Measurements from ENCODE around the gene ENOX2. TPM values are rescaled to one million over a fixed set of nuclear protein-coding genes. Genes with fewer than 3 reads are reported as not detected.

ENOX2 gene
- total RNA-seq, 1 experiment from 2014 or later = 11.4 TPM

DNA sequence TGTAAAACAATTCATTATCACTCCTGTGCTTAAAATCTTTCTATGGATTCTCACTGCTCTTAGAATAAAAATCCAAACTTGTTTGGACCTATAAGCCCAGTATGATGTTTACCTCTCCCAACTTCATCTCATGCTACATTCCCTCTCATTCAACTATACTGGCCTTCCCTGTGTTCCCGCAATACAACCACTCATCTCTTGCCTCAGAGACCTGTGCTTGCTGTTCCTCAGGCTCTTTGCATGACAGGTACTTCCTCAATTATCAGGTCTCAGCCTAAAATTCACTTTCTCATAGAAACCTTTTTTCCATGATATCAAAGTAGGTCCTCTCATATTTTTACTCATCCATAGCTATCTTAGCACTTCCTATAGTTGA lies 71.7 kb downstream of the ENOX2 start:
- ChIA-PET CTCF (no interaction called here), POLR2A (no interaction called here)
- H3K27me3 ChIP-seq (replicated peaks; ENCODE audit: control insufficient read depth, insufficient read depth, low read length) = no peaks in the 10 kb centered on the region
- no peaks in the 10 kb centered on the region for H3K4me1 Mint-ChIP-seq (ENCODE audit: low read depth, unreplicated experiment)
- DNase-seq = no peak
- H3K27me3 Mint-ChIP-seq (ENCODE audit: insufficient read depth, unreplicated experiment) = no peaks in the 10 kb centered on the region
- TF ChIP-seq, protein P1, sequence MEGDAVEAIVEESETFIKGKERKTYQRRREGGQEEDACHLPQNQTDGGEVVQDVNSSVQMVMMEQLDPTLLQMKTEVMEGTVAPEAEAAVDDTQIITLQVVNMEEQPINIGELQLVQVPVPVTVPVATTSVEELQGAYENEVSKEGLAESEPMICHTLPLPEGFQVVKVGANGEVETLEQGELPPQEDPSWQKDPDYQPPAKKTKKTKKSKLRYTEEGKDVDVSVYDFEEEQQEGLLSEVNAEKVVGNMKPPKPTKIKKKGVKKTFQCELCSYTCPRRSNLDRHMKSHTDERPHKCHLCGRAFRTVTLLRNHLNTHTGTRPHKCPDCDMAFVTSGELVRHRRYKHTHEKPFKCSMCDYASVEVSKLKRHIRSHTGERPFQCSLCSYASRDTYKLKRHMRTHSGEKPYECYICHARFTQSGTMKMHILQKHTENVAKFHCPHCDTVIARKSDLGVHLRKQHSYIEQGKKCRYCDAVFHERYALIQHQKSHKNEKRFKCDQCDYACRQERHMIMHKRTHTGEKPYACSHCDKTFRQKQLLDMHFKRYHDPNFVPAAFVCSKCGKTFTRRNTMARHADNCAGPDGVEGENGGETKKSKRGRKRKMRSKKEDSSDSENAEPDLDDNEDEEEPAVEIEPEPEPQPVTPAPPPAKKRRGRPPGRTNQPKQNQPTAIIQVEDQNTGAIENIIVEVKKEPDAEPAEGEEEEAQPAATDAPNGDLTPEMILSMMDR (IDR thresholded peaks at IDR 0.05; ENCODE audit: insufficient read depth in 1 of 2, low read depth in 1 of 2, low read length in 1 of 2, severe bottlenecking in 1 of 2, unreplicated experiment in 1 of 2) = no peak
- no peaks in the 10 kb centered on the region for H3K9me3 ChIP-seq
- no TSS peak for BruUV-seq (replicated peaks)
- no peak overlapping the region for H3K4me3 Mint-ChIP-seq (ENCODE audit: unreplicated experiment)
- intact Hi-C loops (cut with micrococcal nuclease; ENCODE audit: unreplicated experiment) = no loop called here
- no peak overlapping the region for H3K4me3 ChIP-seq (ENCODE audit: low read depth, low read length)
- H3K27ac Mint-ChIP-seq (ENCODE audit: unreplicated experiment) = no peak overlapping the region
- no peaks in the 10 kb centered on the region for H3K36me3 Mint-ChIP-seq (ENCODE audit: insufficient read depth, unreplicated experiment)
- H3K9me3 Mint-ChIP-seq (ENCODE audit: unreplicated experiment) = no peaks in the 10 kb centered on the region
- peaks cover 3% of the 10 kb centered on the region; the same call in 1 of the 2 replicates for H3K4me1 ChIP-seq
- H3K36me3 ChIP-seq (ENCODE audit: control insufficient read depth, insufficient read depth, low read length) = no peaks in the 10 kb centered on the region

DNA sequence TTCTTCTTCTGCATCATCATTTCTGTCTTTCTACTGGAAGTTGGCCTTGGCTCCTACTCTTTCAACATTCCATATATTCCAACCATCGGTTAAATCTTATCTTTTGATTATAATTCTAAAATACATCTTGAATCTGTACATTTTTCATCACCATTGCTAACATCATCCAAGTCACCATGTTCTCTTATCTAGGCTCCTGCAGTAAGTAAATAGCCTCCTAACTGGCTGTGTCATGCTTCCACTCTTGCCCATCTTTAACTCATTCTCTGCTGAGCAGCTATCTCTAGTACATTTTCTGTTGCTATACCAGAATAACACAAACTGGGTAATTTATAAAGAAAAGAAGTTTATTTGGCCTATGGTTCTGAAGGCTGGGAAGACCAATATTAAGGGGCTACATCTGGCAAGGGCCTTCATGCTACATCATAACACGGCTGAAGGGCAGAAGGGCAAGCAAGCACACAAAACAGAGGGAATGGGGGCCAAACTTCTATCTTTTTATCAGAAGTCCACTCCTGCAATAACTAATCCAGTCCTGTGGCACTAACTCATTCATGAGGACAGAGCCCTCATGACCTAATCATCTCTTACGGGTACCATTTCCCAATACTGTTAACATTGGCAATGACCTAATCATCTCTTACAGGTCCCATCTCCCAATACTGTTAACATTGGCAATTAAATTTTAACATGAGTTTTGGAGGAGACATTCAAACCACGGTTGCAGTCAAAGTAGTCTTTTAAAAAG lies 72.2 kb downstream of the ENOX2 start:
- Mint-ChIP-seq H3K27ac (ENCODE audit: unreplicated experiment) (no peak overlapping the region), H3K4me3 (ENCODE audit: unreplicated experiment) (no peak overlapping the region), H3K9me3 (ENCODE audit: unreplicated experiment) (no peaks in the 10 kb centered on the region), H3K4me1 (ENCODE audit: low read depth, unreplicated experiment) (no peaks in the 10 kb centered on the region), H3K36me3 (ENCODE audit: insufficient read depth, unreplicated experiment) (no peaks in the 10 kb centered on the region), H3K27me3 (ENCODE audit: insufficient read depth, unreplicated experiment) (no peaks in the 10 kb centered on the region)
- H3K4me1 ChIP-seq = no peaks in the 10 kb centered on the region; the same call in 1 of the 2 replicates
- ChIA-PET CTCF (no interaction called here), POLR2A (no interaction called here)
- TF ChIP-seq, protein P1 (IDR thresholded peaks at IDR 0.05; ENCODE audit: insufficient read depth in 1 of 2, low read depth in 1 of 2, low read length in 1 of 2, severe bottlenecking in 1 of 2, unreplicated experiment in 1 of 2) = no peak
- intact Hi-C loops (cut with micrococcal nuclease; ENCODE audit: unreplicated experiment) = no loop called here
- DNase-seq = no peak
- H3K36me3 ChIP-seq (ENCODE audit: control insufficient read depth, insufficient read depth, low read length) = no peaks in the 10 kb centered on the region
- no peaks in the 10 kb centered on the region for H3K27me3 ChIP-seq (replicated peaks; ENCODE audit: control insufficient read depth, insufficient read depth, low read length)
- H3K4me3 ChIP-seq (ENCODE audit: low read depth, low read length) = no peak overlapping the region
- H3K9me3 ChIP-seq = no peaks in the 10 kb centered on the region
- BruUV-seq (replicated peaks) = no TSS peak

DNA sequence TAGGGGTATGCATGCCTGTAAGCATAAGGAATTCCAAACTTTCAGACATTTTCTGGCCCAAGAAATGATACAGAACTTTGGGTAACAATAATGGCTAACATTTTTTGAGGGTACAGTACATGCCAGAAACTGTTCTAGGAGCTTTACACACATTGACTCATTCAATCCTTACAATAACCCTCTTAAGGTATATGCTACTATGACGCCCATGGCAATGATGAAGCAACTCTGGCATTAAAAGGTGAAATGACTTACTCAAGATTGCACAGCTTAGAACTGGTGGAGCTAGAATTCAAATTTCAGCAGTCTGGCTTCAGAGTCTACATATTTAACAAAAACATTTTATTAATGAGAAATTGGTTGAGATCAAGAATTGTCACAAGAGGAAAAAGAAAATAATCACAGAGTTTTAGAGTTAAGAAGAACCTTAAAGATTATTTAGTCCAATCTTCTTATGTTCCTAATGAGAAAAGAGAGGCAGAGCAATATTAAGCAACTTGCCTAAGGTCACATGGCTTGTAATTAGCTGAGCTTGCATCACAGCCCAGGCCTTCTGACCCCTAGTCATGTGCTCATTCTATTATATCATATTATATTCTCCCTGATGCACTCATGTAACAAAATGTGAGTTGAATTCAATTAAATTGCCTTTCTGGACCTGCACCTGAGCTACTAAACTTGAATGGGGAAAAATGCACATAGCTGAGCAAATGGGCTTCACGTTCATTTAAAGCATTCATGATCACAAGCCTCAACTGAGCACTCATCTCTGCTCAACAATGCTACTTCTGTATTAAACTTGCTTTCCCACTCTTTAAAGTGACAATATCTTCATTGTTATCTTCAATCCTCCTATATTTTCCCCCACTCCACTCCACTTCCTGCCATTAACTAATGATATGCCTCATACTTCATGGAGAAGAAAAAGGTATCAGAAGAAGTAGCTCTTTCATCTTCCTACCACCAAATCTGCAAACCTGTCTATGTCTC lies 73.2 kb downstream of the ENOX2 start:
- BruUV-seq (replicated peaks) = no TSS peak
- H3K36me3 Mint-ChIP-seq (ENCODE audit: insufficient read depth, unreplicated experiment) = no peaks in the 10 kb centered on the region
- Histone ChIP-seq H3K4me3 (ENCODE audit: low read depth, low read length) (no peak overlapping the region), H3K36me3 (ENCODE audit: control insufficient read depth, insufficient read depth, low read length) (no peaks in the 10 kb centered on the region), H3K27me3 (replicated peaks; ENCODE audit: control insufficient read depth, insufficient read depth, low read length) (no peaks in the 10 kb centered on the region), H3K4me1 (no peaks in the 10 kb centered on the region), H3K9me3 (no peaks in the 10 kb centered on the region)
- H3K4me1 Mint-ChIP-seq (ENCODE audit: low read depth, unreplicated experiment) = no peaks in the 10 kb centered on the region
- no peaks in the 10 kb centered on the region for H3K9me3 Mint-ChIP-seq (ENCODE audit: unreplicated experiment)
- TF ChIP-seq, protein P1 (IDR thresholded peaks at IDR 0.05; ENCODE audit: insufficient read depth in 1 of 2, low read depth in 1 of 2, low read length in 1 of 2, severe bottlenecking in 1 of 2, unreplicated experiment in 1 of 2) = no peak
- intact Hi-C loops (cut with micrococcal nuclease; ENCODE audit: unreplicated experiment) = no loop called here
- DNase-seq = no peak
- H3K27me3 Mint-ChIP-seq (ENCODE audit: insufficient read depth, unreplicated experiment) = no peaks in the 10 kb centered on the region
- ChIA-PET POLR2A (no interaction called here), CTCF (no interaction called here)
- H3K27ac Mint-ChIP-seq (ENCODE audit: unreplicated experiment) = no peak overlapping the region
- no peak overlapping the region for H3K4me3 Mint-ChIP-seq (ENCODE audit: unreplicated experiment)
